Measurements from ENCODE around the gene ELMO1. TPM values are rescaled to one million over a fixed set of nuclear protein-coding genes. Genes with fewer than 3 reads are reported as not detected.
A peak's percentile ranks its signal among the peaks of the same experiment; 100 is the strongest.

The ELMO1 gene
- polyA plus RNA-seq, 1 experiment: not detected

DNA sequence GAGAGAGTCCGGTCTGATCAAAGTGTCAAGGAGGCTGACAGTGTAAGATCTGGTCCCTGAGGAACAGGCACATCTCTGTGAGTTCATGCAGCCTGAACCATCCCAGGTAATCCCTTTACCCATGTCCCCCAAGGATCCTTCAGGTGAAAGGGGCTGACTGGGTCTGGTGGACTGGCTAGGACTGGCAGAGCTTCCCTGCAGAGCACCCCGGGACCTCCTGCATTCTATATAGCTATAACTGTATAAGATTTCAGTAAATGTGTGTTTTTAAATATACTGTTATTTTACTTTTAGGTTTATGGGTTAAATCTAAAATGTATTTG is 246.8 kb downstream of the ELMO1 start:
- TF ChIP-seq, protein P1, sequence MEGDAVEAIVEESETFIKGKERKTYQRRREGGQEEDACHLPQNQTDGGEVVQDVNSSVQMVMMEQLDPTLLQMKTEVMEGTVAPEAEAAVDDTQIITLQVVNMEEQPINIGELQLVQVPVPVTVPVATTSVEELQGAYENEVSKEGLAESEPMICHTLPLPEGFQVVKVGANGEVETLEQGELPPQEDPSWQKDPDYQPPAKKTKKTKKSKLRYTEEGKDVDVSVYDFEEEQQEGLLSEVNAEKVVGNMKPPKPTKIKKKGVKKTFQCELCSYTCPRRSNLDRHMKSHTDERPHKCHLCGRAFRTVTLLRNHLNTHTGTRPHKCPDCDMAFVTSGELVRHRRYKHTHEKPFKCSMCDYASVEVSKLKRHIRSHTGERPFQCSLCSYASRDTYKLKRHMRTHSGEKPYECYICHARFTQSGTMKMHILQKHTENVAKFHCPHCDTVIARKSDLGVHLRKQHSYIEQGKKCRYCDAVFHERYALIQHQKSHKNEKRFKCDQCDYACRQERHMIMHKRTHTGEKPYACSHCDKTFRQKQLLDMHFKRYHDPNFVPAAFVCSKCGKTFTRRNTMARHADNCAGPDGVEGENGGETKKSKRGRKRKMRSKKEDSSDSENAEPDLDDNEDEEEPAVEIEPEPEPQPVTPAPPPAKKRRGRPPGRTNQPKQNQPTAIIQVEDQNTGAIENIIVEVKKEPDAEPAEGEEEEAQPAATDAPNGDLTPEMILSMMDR (IDR thresholded peaks at IDR 0.05; ENCODE audit: low read depth, low read length): no peak
- H3K27me3 ChIP-seq (ENCODE audit: control insufficient read depth, insufficient read depth, low read length): no peaks in the 10 kb centered on the region
- H3K4me3 ChIP-seq (ENCODE audit: low read depth, low read length): no peak overlapping the region
- H3K27ac ChIP-seq (ENCODE audit: low read depth, low read length): no peak overlapping the region
- CTCF ChIA-PET: interaction anchor here (1.1 to 7.4 kb wide), 7 partner anchors 9 to 714 kb away, joined by 3 to 135 read pairs (median 6); no protein-coding TSS in a partner anchor
- no peak for DNase-seq (ENCODE audit: low read depth, low spot score)
- POLR2A ChIA-PET: no interaction called here
- H3K9me3 ChIP-seq (ENCODE audit: control insufficient read depth, insufficient read depth, low read length): no peaks in the 10 kb centered on the region

DNA sequence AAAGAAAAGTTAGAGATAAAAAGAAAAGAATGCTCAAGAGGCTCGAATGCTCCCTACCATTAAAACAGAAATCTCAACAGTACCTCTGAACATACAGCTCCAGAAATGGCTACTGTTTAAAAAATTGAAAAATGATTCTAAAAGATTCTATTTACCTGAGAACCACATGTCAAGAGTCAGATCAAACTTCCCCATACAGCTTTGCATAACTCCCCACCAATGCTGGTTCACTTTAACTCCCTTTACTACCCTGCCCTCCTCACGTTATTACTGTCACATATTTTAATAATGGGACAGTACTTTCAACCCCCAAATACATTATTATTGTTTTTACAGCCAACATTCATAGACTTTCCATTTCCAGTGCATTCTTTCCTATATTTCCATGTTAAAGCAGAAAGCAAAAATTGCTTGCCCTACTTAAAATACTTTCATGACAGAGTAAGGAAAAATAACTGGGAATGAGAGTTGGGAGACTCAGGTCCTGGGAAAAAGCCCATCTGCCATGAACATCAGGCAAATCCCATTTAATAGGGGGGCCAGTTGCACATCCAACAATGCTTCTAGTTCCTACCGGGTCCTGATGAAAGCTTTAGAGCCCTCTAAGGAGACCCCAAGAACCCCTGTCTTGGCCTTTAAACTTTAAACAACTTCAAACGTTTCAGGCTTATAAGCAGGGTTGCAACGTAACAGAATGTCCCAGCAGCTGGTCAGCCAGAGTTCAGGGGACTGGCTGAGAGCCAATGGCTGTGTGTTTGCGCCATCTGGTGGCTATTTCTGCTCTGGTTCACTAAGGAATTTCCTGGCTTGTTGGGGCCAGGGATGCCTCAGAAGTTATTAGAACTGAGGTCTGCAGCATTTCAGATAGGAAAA is 247.4 kb downstream of the ELMO1 start:
- H3K27ac ChIP-seq (ENCODE audit: low read depth, low read length): no peak overlapping the region
- ChIA-PET CTCF (interaction anchor here (0.5 to 7.4 kb wide), 18 partner anchors 10 to 1285 kb away, joined by 3 to 135 read pairs (median 4); no protein-coding TSS in a partner anchor), POLR2A (no interaction called here)
- no peaks in the 10 kb centered on the region for H3K9me3 ChIP-seq (ENCODE audit: control insufficient read depth, insufficient read depth, low read length)
- DNase-seq (ENCODE audit: low read depth, low spot score): peak; percentile 30
- TF ChIP-seq, protein P1 (IDR thresholded peaks at IDR 0.05; ENCODE audit: low read depth, low read length): peak; percentile 82
- H3K4me3 ChIP-seq (ENCODE audit: low read depth, low read length): no peak overlapping the region
- H3K27me3 ChIP-seq (ENCODE audit: control insufficient read depth, insufficient read depth, low read length): peaks cover 2% of the 10 kb centered on the region

DNA sequence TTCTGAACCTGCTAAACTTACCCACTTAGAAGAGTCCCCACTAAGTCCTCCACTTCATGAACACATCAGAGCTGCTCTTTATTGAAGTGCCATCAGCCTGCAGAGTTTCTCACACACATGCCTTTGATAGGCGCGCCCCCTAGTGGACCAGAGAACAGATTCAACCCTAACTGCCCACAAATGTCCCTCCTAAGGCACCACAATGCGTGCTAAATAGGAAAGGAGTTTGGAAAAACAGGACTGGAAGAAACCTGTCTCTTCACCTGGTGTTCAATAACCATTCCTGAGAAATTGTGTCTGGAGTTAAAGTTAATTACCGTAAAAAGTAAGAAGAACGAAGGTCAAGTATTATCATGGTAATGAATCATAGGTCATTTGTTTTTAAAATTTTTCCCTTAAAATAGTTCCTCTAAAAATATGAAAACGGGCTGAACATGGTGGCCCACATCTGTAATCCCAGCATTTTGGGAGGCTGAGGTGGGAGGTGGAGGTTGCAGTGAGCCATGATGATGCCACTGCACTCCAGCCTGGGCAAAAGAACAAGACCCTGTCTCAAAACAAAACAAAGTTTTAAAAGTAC is 249.7 kb downstream of the ELMO1 start:
- Histone ChIP-seq H3K9me3 (ENCODE audit: control insufficient read depth, insufficient read depth, low read length) (no peaks in the 10 kb centered on the region), H3K27ac (ENCODE audit: low read depth, low read length) (no peak overlapping the region), H3K4me3 (ENCODE audit: low read depth, low read length) (no peak overlapping the region), H3K27me3 (ENCODE audit: control insufficient read depth, insufficient read depth, low read length) (peaks cover 2% of the 10 kb centered on the region)
- peak; percentile 20 for DNase-seq (ENCODE audit: low read depth, low spot score)
- ChIA-PET CTCF (interaction anchor here (0.6 to 7.4 kb wide), 31 partner anchors 9 to 1326 kb away, joined by 3 to 135 read pairs (median 4); no protein-coding TSS in a partner anchor), POLR2A (no interaction called here)
- TF ChIP-seq, protein P1 (IDR thresholded peaks at IDR 0.05; ENCODE audit: low read depth, low read length): peak; percentile 92

DNA sequence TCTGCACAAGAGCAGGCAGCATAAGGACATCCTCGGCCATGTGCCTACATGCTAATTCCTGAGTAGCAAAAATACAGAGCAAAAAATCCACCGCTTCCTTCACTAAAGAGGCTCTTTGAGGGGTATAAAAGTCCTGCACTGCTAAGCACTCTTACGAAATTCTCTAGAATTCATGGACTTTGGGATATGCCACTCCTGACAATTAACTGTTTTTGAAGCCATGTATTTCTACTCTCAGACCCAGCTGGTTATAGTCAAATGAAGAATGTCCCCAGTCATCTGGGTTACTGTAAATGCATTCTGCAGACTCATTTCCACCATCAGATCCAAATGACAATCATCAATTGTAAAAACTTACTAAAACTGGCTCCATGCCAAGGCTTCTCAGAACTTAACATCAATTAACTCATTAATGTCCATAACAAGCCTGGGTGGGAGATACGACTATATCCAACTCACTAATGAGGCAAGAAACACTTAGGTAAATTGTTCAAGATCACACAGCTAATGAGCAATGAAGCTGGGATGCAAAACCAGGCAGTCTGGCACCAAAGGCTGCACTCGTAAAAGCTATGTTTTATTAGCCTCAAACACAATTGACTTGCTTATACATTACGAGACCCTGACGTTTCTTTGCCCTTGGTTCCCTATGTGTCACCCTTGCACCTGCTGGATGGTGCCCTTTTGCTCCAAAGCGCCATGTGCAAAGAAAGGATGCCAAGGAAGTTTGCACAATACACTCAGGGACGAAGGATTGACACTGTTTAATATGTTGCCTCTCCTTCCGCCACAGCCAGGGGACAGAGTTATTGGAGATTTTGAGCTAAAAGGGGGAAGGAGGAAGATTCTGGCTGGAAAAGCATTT is 250.4 kb downstream of the ELMO1 start:
- no peak for DNase-seq (ENCODE audit: low read depth, low spot score)
- Histone ChIP-seq H3K4me3 (ENCODE audit: low read depth, low read length) (no peak overlapping the region), H3K9me3 (ENCODE audit: control insufficient read depth, insufficient read depth, low read length) (no peaks in the 10 kb centered on the region), H3K27me3 (ENCODE audit: control insufficient read depth, insufficient read depth, low read length) (peaks cover 2% of the 10 kb centered on the region), H3K27ac (ENCODE audit: low read depth, low read length) (no peak overlapping the region)
- ChIA-PET POLR2A (no interaction called here), CTCF (interaction anchor here (0.5 to 7.4 kb wide), 31 partner anchors 8 to 1327 kb away, joined by 3 to 135 read pairs (median 4); no protein-coding TSS in a partner anchor)
- TF ChIP-seq, protein P1 (IDR thresholded peaks at IDR 0.05; ENCODE audit: low read depth, low read length): no peak
